OCI-LY3 (cell line): ENCODE results near the gene STIM1.

Experiments used
- H2AFZ ChIP-seq: fragments of 200-600, 300-600 bp; shearing (Covaris generic); 2 replicates; pipeline ENCODE4 v1.6.0; 2014; ENCODE audit warnings: antibody characterized with exemption, low read depth, low read length
- H3K27ac ChIP-seq: fragments of 200-600, 300-600 bp; sonication (generic); 2 replicates; pipeline ENCODE4 v1.5.1; 2014; ENCODE audit warnings: mild to moderate bottlenecking, low read length, moderate library complexity, mixed read lengths
- H3K27me3 ChIP-seq: fragments of 200-600, 300-600 bp; sonication (generic); 2 replicates; pipeline ENCODE4 v1.6.1; 2014; ENCODE audit warnings: low read depth, low read length, mixed read lengths
- H3K36me3 ChIP-seq: fragments of 200-600, 300-600 bp; sonication (generic); replicated peaks from 2 replicates; pipeline ENCODE3; 2014; ENCODE audit warnings: low read depth, low read length, mixed read lengths
- H3K4me1 ChIP-seq: fragments of 300-600, 200-600 bp; sonication (generic); 2 replicates; pipeline ENCODE4 v1.6.1; 2014; ENCODE audit warnings: low read length, mixed read lengths
- H3K4me2 ChIP-seq: fragments of 200-600, 300-600 bp; sonication (generic); 2 replicates; pipeline ENCODE4 v1.6.1; 2014; ENCODE audit warnings: low read length, mixed read lengths
- H3K4me3 ChIP-seq: fragments of 300-600, 200-600 bp; sonication (generic); 2 replicates; pipeline ENCODE4 v1.5.1; 2014; ENCODE audit warnings: antibody characterized with exemption, mild to moderate bottlenecking, low read length, moderate library complexity
- H3K79me2 ChIP-seq: fragments of 300-600, 200-600 bp; shearing (Covaris generic); 2 replicates; pipeline ENCODE4 v1.6.1; 2014; ENCODE audit warnings: mild to moderate bottlenecking, low read length, mixed read lengths
- H3K9ac ChIP-seq: fragments of 300-600, 200-600 bp; shearing (Covaris generic); 2 replicates; pipeline ENCODE4 v1.6.0; 2014; ENCODE audit warnings: mild to moderate bottlenecking, low read length, moderate library complexity
- H3K9me3 ChIP-seq: fragments of 200-600, 300-600 bp; shearing (Covaris generic); 2 replicates; pipeline ENCODE4 v1.6.1; 2014; ENCODE audit warnings: low read length, mixed read lengths; ENCODE audit not compliant: insufficient read depth
- H4K20me1 ChIP-seq: fragments of 200-600, 300-600 bp; sonication (generic); 2 replicates; pipeline ENCODE4 v1.6.1; 2016; ENCODE audit warnings: low read length, mixed read lengths; ENCODE audit not compliant: insufficient read depth
- CTCF ChIP-seq: fragments of 200-600, 300-600 bp; sonication (generic); IDR thresholded peaks from 2 replicates; pipeline ENCODE4 v1.5.1; 2014; ENCODE audit warnings: antibody characterized with exemption, low read length, low read depth
- EZH2phosphoT487 ChIP-seq: fragments of 200-600 bp; shearing (Covaris generic); IDR thresholded peaks from 2 replicates; pipeline ENCODE4 v1.6.1; 2018; ENCODE audit warnings: antibody characterized with exemption, mixed run types, low read depth

STIM1 gene

DNA sequence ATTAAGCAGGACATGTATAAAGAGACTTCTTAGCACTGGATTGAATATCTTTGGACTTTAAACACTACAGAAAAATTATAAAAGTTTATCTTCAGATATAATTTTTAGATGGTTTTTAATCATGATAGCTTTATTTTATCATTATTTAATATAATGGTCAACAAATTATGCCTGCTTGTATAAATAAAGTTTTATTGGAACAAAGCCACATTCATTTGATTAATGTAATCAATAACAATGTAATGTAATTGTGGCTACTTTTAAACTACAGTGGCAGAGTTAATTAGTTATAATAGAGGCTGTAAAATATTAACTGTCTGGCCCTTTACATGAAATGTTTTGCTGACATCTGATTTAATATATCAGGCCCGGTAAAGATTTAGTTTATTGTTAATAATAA, 70.0 kb downstream of the STIM1 start:
- no peak overlapping the region for H3K4me3 ChIP-seq
- TF ChIP-seq CTCF = no peak
- no peak for TF ChIP-seq EZH2phosphoT487
- no peak overlapping the region for H3K9ac ChIP-seq
- H2AFZ ChIP-seq = no peak overlapping the region
- H3K36me3 ChIP-seq = peaks cover 4% of the 10 kb centered on the region
- peaks cover 4% of the 10 kb centered on the region; the same call in 1 of the 2 replicates for H3K79me2 ChIP-seq
- peaks cover 13% of the 10 kb centered on the region for H4K20me1 ChIP-seq
- H3K9me3 ChIP-seq = no peaks in the 10 kb centered on the region
- H3K4me2 ChIP-seq = no peak overlapping the region
- H3K4me1 ChIP-seq = peaks cover 14% of the 10 kb centered on the region
- no peak overlapping the region for H3K27ac ChIP-seq
- H3K27me3 ChIP-seq = no peaks in the 10 kb centered on the region

- Histone ChIP-seq H3K9me3 (no peaks in the 10 kb centered on the region), H3K36me3 (peaks cover 2% of the 10 kb centered on the region), H3K4me1 (peaks cover 14% of the 10 kb centered on the region), H3K4me3 (no peak overlapping the region), H2AFZ (no peak overlapping the region), H3K79me2 (peaks cover 4% of the 10 kb centered on the region; the same call in 1 of the 2 replicates), H3K27me3 (no peaks in the 10 kb centered on the region), H3K4me2 (no peak overlapping the region), H4K20me1 (peaks cover 13% of the 10 kb centered on the region), H3K9ac (no peak overlapping the region), H3K27ac (no peak overlapping the region)
- no peak for TF ChIP-seq EZH2phosphoT487
- TF ChIP-seq CTCF = no peak
Observed at GRCh38 chr11:3926458-3927095, 71.1 kb downstream of the STIM1 start.

DNA sequence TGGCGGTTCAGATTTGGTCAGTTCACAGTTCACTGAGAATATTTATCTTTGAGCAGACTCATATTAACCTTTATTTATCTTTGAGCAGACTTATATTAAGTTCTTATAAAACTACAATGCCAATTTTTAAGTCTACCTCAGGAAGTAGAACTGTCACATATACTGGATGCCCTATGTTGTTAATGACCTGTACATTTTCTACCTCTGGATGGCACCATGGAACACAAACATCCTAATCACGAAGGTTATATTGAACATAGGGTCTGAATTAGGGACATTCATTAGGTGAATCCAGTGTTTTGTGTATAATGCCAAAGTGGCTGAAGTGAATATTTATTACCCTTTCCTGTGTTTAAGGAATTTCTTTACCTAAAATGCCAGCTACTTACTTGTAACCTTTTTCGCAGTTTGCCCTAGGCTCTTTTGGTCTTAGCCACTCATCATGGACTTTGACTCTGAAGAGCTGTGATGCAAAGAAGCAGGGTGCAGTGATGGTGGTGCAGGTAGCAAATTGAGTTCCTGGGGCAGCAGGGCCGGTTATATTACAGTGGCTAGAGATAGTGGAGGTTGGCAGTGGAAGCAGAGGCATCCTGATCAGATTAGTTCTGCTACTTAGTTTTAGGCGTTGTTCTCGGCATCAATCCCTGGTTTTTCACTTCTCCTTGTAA, 71.8 kb downstream of the STIM1 start:
- H3K36me3 ChIP-seq = no peaks in the 10 kb centered on the region
- no peak overlapping the region for H3K9ac ChIP-seq
- peak; percentile 24 for TF ChIP-seq CTCF
- no peak for TF ChIP-seq EZH2phosphoT487
- H3K27me3 ChIP-seq = no peaks in the 10 kb centered on the region
- no peaks in the 10 kb centered on the region for H3K9me3 ChIP-seq
- H3K79me2 ChIP-seq = peaks cover 4% of the 10 kb centered on the region; the same call in 1 of the 2 replicates
- peaks cover 14% of the 10 kb centered on the region for H3K4me1 ChIP-seq
- H3K4me2 ChIP-seq = peak overlapping the region; percentile 41
- H3K4me3 ChIP-seq = no peak overlapping the region
- no peak overlapping the region for H3K27ac ChIP-seq
- no peak overlapping the region for H2AFZ ChIP-seq
- H4K20me1 ChIP-seq = peaks cover 13% of the 10 kb centered on the region

DNA sequence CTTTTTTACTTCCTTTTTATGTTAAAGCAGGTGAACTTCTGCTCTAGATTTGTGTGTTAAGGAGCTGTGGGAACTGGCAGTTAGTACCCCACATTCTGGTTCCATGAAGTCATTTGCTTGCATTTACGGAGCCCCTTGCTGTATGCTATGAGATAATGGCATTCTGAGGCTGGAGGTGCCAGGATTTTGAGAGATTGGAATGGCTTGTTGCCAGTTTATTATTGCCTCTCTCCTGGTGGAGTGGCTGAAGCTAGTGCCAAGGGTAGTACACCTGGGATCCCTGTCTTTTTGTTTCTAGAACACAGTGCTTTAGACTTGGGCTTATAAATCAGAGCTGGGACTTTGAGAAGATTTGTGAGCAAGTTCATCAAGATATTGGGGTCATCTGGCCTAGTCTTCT, 73.8 kb downstream of the STIM1 start:
- Histone ChIP-seq H4K20me1 (peaks cover 13% of the 10 kb centered on the region), H3K79me2 (peaks cover 4% of the 10 kb centered on the region; the same call in 1 of the 2 replicates), H3K27ac (no peak overlapping the region), H2AFZ (no peak overlapping the region), H3K4me3 (no peak overlapping the region), H3K9ac (no peak overlapping the region), H3K9me3 (no peaks in the 10 kb centered on the region), H3K4me1 (peaks cover 14% of the 10 kb centered on the region), H3K36me3 (no peaks in the 10 kb centered on the region), H3K4me2 (no peak overlapping the region), H3K27me3 (no peaks in the 10 kb centered on the region)
- TF ChIP-seq CTCF (no peak), EZH2phosphoT487 (no peak)
